Pancreas (tissue), 10 donors: Measurements from ENCODE around the gene EXOC4. TPM values are rescaled to one million over a fixed set of nuclear protein-coding genes. Genes with fewer than 3 reads are reported as not detected.

Source experiments
- ATAC-seq, 4 donors: fragments of 200-7000 bp; cut with Tn5 transposase; one replicate each; pipeline versions ENCODE4 v1.8.0 to v1.9.1; 2020; ENCODE audit warnings: mild to moderate bottlenecking in 4 of 4, moderate library complexity in 4 of 4
- DNase-seq, 6 donors: peaks; one replicate each; pipeline ENCODE4 v3.0.0-alpha.2; 2020
- FAIRE-seq: peaks from 2 replicates; lab custom pipeline; 2012; peaks lifted over from hg19 to GRCh38; lab: Jason Lieb, UNC
- H3K27ac ChIP-seq, 4 donors: fragments of 200-600 bp; sonication (generic); 1 replicate in 3 of 4; 2 replicates in 1 of 4; pipeline versions ENCODE4 v1.5.0 to v1.8.0; 2020
- H3K27me3 ChIP-seq, 4 donors: fragments of 200-600 bp; one replicate each; pipeline ENCODE4 v1.8.0; 2021
- H3K36me3 ChIP-seq, 3 donors: fragments of 200-600 bp; sonication (generic) in 1 of 3; one replicate each; pipeline versions ENCODE4 v1.5.0 to v1.8.0; 2020 to 2021
- H3K4me1 ChIP-seq, 3 donors: fragments of 200-600 bp; one replicate each; pipeline ENCODE4 v1.8.0; 2021
- H3K4me3 ChIP-seq, 4 donors: fragments of 200-600 bp; sonication (generic) in 2 of 4; one replicate each; pipeline versions ENCODE4 v1.5.0 to v1.8.0; 2020 to 2021
- H3K9me3 ChIP-seq, 4 donors: fragments of 200-600 bp; one replicate each; pipeline ENCODE4 v1.8.0; 2021
- WGBS, 2 donors: extraction: QIAGEN DNeasy Blood & Tissue Kit; methylation state at CpG; one replicate each; pipeline ENCODE4 v1.1.7; 2013; 5-methylcytosine and 5-hydroxymethylcytosine counted together
- intact Hi-C, 3 donors: fragments of 100-400 bp; cut with DNase I; formaldehyde crosslinking; loops; one replicate each; pipeline versions ENCODE4 v1.11.1 to v1.14.2; 2022
- polyA plus RNA-seq, 2 donors: library from polyadenylated mRNA; stranded (reverse); fragments of 200-250 nt; gene quantifications; one replicate each; pipeline ENCODE4 v1.2.3, GENCODE V29; 2013
- total RNA-seq, 6 donors: library from RNA; stranded (reverse); fragmentation: NEBNext Ultra II Directional in 4 of 6; extraction: Animal tissue kit (Norgen Biotek cat#: 25700) in 4 of 6; gene quantifications; one replicate each; pipeline versions ENCODE4 v1.2.1 to v1.2.4, GENCODE V29; 2021 to 2023
- TF ChIP-seq, protein P1 (sequence below), 4 donors: fragments of 200-600 bp; sonication (generic) in 3 of 4; IDR thresholded peaks; one replicate each; pipeline versions ENCODE4 v1.5.0 to v1.8.0; 2021; ENCODE audit warnings: antibody characterized with exemption in 4 of 4
- donor health status: healthy with polysubstance abuse.
- donor health status: DM: no; HTN: no; CAD: no; lungs with moderate emphysema.
- donor health status: DM: no; HTN: no; CAD: no.
- donor health status: control.
- donor health status: control.
- donor health status: Bipolar disorder and iron deficiency.
- donor health status: DM: yes; HTN: yes; CAD: no.
- donor health status: DM: no; HTN: no; CAD: no.
- donor health status: DM: no; HTN: no; CAD: no.
- donor health status: DM: yes; HTN: yes; CAD: no.

The EXOC4 gene
- total and polyA plus RNA-seq, 8 donors, result 13.4 to 81.2 (median 53.8) TPM

DNA sequence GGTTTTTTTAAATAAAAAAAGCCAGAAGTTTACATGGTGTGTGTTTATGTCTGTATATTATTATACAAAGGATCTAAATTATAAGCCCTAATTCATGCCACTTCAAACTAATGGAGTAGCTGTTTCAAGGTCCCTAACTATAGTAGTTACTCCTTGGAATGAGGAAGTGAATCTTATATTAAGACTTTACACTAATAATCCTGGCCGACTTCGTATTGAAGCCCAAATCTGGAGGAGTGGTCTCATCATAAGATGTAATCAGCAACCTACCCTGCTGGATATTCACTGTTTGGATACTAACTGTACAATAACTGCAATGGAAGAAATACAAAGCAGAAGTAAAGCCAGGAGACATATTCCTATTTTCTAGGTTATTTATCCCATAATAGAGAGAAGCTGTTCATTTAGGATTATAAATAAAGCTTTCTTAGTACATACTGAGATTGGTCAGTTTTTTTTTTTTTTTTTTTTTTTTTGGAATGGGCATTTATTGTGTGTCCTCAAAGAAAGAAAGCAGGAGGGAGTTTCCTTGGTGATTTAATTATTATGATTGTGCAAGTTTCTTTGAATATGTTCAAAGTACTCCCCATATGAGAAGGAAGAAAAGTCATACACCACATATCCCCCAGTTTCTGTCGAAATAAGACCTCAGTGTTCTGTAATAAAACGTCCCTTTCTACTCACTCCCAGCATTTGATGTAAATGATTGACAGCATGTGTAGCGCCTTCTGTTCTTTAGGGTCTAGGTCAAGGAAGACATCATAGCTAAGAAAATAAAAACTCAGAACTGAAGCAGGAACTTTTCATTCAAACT, 397.8 kb downstream of the EXOC4 start:
- TF ChIP-seq, protein P1, sequence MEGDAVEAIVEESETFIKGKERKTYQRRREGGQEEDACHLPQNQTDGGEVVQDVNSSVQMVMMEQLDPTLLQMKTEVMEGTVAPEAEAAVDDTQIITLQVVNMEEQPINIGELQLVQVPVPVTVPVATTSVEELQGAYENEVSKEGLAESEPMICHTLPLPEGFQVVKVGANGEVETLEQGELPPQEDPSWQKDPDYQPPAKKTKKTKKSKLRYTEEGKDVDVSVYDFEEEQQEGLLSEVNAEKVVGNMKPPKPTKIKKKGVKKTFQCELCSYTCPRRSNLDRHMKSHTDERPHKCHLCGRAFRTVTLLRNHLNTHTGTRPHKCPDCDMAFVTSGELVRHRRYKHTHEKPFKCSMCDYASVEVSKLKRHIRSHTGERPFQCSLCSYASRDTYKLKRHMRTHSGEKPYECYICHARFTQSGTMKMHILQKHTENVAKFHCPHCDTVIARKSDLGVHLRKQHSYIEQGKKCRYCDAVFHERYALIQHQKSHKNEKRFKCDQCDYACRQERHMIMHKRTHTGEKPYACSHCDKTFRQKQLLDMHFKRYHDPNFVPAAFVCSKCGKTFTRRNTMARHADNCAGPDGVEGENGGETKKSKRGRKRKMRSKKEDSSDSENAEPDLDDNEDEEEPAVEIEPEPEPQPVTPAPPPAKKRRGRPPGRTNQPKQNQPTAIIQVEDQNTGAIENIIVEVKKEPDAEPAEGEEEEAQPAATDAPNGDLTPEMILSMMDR (IDR thresholded peaks at IDR 0.05), result no peak
- no peak overlapping the region for H3K4me3 ChIP-seq
- no peak for DNase-seq
- H3K9me3 ChIP-seq, result no peaks in the 10 kb centered on the region
- H3K4me1 ChIP-seq, result peaks cover 0 to 9% (median 9%) of the 10 kb centered on the region in 3 donors
- no peak for FAIRE-seq
- ATAC-seq, result no peak
- intact Hi-C loops, result no loop called here
- H3K36me3 ChIP-seq, result no peaks in the 10 kb centered on the region
- H3K27ac ChIP-seq, result no peak overlapping the region
- H3K27me3 ChIP-seq, result no peaks in the 10 kb centered on the region
- WGBS, 2 donors, result 91 to 92% methylated on average over 5 of the region's 5 CpGs

DNA sequence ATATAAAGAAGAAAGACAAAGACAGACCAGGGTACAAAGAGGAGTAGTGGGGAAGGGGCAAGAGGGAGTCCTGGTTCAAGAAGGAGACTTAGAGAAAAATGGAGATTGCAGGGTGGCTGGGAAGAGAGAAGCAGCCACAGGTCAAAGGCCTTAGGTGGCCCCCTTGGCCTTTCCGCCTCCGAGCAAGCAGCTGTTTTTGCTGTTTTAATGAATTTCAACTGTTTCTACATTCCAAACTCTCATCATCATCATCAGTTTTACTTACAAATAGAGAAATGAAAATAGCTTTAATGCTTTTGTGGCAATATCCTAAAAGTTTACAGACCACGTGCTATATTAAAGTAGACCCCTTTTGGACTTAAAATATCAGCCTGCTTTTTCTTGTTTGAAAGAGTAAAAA, 399.7 kb downstream of the EXOC4 start:
- Histone ChIP-seq H3K4me3 (no peak overlapping the region), H3K27me3 (no peaks in the 10 kb centered on the region), H3K9me3 (no peaks in the 10 kb centered on the region), H3K36me3 (no peaks in the 10 kb centered on the region), H3K27ac (no peak overlapping the region), H3K4me1 (peaks cover 0 to 9% (median 5%) of the 10 kb centered on the region in 3 donors)
- intact Hi-C loops, result no loop called here
- ATAC-seq (no peak), FAIRE-seq (no peak), DNase-seq (no peak)
- WGBS, 2 donors, result 94% methylated on average over 3 of the region's 3 CpGs
- TF ChIP-seq, protein P1 (IDR thresholded peaks at IDR 0.05), result no peak

- H3K27me3 ChIP-seq, result no peaks in the 10 kb centered on the region
- H3K9me3 ChIP-seq, result no peaks in the 10 kb centered on the region
- DNase-seq (no peak), FAIRE-seq (no peak), ATAC-seq (no peak)
- TF ChIP-seq, protein P1 (IDR thresholded peaks at IDR 0.05), result no peak
- peaks cover 0 to 9% (median 5%) of the 10 kb centered on the region in 3 donors for H3K4me1 ChIP-seq
- no peak overlapping the region for H3K27ac ChIP-seq
- intact Hi-C loops, result no loop called here
- 97% methylated on average over 4 of the region's 4 CpGs for WGBS, 2 donors
- H3K4me3 ChIP-seq, result no peak overlapping the region
- H3K36me3 ChIP-seq, result no peaks in the 10 kb centered on the region
Measured at GRCh38 chr7:133654547-133654946, 401.7 kb downstream of the EXOC4 start.

GRCh38 chr7:133662276-133662675, 409.4 kb downstream of the EXOC4 start:
- TF ChIP-seq, protein P1 (IDR thresholded peaks at IDR 0.05), result no peak
- intact Hi-C loops, result no loop called here
- Histone ChIP-seq H3K4me3 (no peak overlapping the region), H3K27me3 (no peaks in the 10 kb centered on the region), H3K4me1 (no peaks in the 10 kb centered on the region), H3K9me3 (no peaks in the 10 kb centered on the region), H3K27ac (no peak overlapping the region), H3K36me3 (no peaks in the 10 kb centered on the region)
- WGBS, 2 donors, result 94 to 95% methylated on average over 4 of the region's 4 CpGs
- DNase-seq, result no peak
- no peak for ATAC-seq
- FAIRE-seq, result no peak

- no peak for ATAC-seq
- DNase-seq, result no peak
- Histone ChIP-seq H3K4me3 (no peak overlapping the region), H3K4me1 (no peaks in the 10 kb centered on the region), H3K27me3 (no peaks in the 10 kb centered on the region), H3K27ac (no peak overlapping the region), H3K9me3 (no peaks in the 10 kb centered on the region), H3K36me3 (no peaks in the 10 kb centered on the region)
- intact Hi-C loops, result no loop called here
- FAIRE-seq, result no peak
- TF ChIP-seq, protein P1 (IDR thresholded peaks at IDR 0.05), result no peak
- 95% methylated on average over 4 of the region's 4 CpGs for WGBS, 2 donors
Measured at GRCh38 chr7:133662830-133663229, 410.0 kb downstream of the EXOC4 start.
